Stimulated activated naive B cell treated with anti-CD40 and anti-IgM and Interleukin-4, amounts not matched to agents 10 μg/mL and 1 μg/mL and 100 μg/mL, for 72 hours (primary cell): ENCODE results near the gene ACSS3.

Source experiments
- ATAC-seq, 2 donors: fragments of 150-1000 bp; cut with Tn5 transposase; replicated peaks; 2 replicates each; pipeline ENCODE4 v1.10.0; 2021; ENCODE audit warnings: moderate library complexity in 1 of 2
- DNase-seq: peaks from one replicate; pipeline ENCODE4 v3.0.0; 2021
- H3K27ac Mint-ChIP-seq: one replicate; pipeline ENCODE4 v1.8.0; 2022; ENCODE audit warnings: mild to moderate bottlenecking, mixed read lengths
- H3K27me3 Mint-ChIP-seq, 2 donors: one replicate each; pipeline ENCODE4 v1.8.0; 2022; ENCODE audit warnings: mixed read lengths in 2 of 2
- H3K36me3 Mint-ChIP-seq, 2 donors: one replicate each; pipeline ENCODE4 v1.8.0; 2022; ENCODE audit warnings: mixed read lengths in 2 of 2, mild to moderate bottlenecking in 1 of 2
- H3K4me1 Mint-ChIP-seq, 2 donors: one replicate each; pipeline ENCODE4 v1.8.0; 2022; ENCODE audit warnings: mixed read lengths in 2 of 2, mild to moderate bottlenecking in 1 of 2
- H3K4me3 Mint-ChIP-seq, 2 donors: one replicate each; pipeline ENCODE4 v1.8.0; 2022; ENCODE audit warnings: mild to moderate bottlenecking in 2 of 2, mixed read lengths in 2 of 2, moderate library complexity in 1 of 2
- H3K9me3 Mint-ChIP-seq, 2 donors: one replicate each; pipeline ENCODE4 v1.8.0; 2022; ENCODE audit warnings: mixed read lengths in 2 of 2, mild to moderate bottlenecking in 1 of 2

ACSS3 gene

DNA sequence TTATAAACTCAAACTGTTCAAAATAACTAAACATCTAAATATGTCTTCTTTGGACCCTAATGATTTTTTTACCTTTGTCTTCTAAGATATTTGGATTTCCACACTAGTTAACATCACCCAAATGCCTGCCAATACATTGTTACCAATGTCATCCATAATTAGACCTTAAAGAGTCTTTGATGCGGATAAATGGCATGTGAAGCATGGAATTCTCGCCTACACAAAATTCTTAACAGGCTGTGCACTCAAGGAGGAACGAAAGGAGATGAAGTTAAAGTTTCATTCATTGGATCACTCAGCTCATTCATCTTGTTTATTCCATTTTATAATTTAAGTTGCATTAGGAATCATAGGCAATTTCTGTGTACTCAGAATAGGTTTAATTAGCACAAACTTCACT lies 219.7 kb downstream of the ACSS3 start:
- Mint-ChIP-seq H3K27ac (no peak overlapping the region), H3K4me3 (no peak overlapping the region), H3K27me3 (no peaks in the 10 kb centered on the region), H3K9me3 (peaks cover 0 to 4% of the 10 kb centered on the region in 2 donors), H3K36me3 (no peaks in the 10 kb centered on the region), H3K4me1 (no peaks in the 10 kb centered on the region)
- DNase-seq = no peak
- ATAC-seq = no peak

DNA sequence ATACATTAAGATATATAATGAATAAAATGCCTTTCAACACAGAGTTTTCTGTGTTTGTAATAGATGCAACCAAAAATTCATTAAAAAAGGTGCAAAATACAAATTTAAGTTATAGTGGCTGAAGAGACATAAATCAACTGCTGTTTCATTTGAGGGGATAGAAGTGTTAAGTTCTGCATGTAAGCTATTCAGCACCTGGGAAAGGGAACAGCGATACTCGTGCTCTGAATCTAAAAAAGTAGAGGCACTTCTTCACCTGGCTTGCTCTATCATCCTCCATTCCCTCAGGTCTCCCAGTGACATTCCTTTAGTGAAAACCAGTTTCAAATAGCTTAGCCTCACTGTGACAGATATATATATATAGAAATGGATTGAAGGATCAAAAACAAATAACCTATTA lies 222.6 kb downstream of the ACSS3 start:
- DNase-seq (no peak), ATAC-seq (no peak)
- no peaks in the 10 kb centered on the region for H3K4me1 Mint-ChIP-seq
- no peak overlapping the region for H3K27ac Mint-ChIP-seq
- H3K9me3 Mint-ChIP-seq = peaks cover 0 to 4% of the 10 kb centered on the region in 2 donors
- no peaks in the 10 kb centered on the region for H3K36me3 Mint-ChIP-seq
- H3K27me3 Mint-ChIP-seq = no peaks in the 10 kb centered on the region
- no peak overlapping the region for H3K4me3 Mint-ChIP-seq

DNA sequence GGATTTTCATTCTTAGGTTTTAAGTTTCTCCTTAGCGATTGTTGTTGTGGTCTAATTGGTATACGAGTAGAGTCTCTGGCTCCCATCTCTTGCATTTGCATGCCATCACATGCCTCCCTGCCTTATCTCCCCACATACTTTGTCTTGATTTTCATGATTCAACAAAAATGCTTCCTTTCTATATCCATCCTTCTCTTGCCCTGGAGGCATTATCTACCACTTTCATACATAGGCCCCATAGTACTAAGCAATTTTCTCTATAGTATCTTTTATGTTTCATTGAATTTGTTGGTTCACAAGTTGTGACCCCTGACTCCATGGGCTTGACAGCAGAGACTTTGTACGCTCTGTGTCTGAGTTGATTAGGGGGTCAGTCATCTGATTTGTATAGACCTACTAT lies 226.1 kb downstream of the ACSS3 start:
- Mint-ChIP-seq H3K9me3 (peaks cover 0 to 4% of the 10 kb centered on the region in 2 donors), H3K27me3 (no peaks in the 10 kb centered on the region), H3K27ac (no peak overlapping the region), H3K36me3 (no peaks in the 10 kb centered on the region), H3K4me1 (no peaks in the 10 kb centered on the region), H3K4me3 (no peak overlapping the region)
- no peak for DNase-seq
- ATAC-seq = no peak
